GM21367 (cell line): ENCODE results near the gene NBEAL1.
"Not testable (repeated sequence)": the region's sequence is repeated elsewhere in the genome, so short reads cannot be mapped to it uniquely, and the experiment has no call there.

Source experiments
- ATAC-seq: cut with Tn5 transposase; IDR thresholded peaks from one replicate; pipeline ENCODE4 v1.9.1; 2021; ENCODE audit not compliant: unreplicated experiment

Gene NBEAL1

GRCh38 chr2:203105996-203106395 lies 91.3 kb downstream of the NBEAL1 start:
- no peak for ATAC-seq

GRCh38 chr2:203110496-203110895 lies 95.8 kb downstream of the NBEAL1 start:
- ATAC-seq, result not testable (repeated sequence)

GRCh38 chr2:203112342-203112741 lies 97.7 kb downstream of the NBEAL1 start:
- ATAC-seq, result no peak

GRCh38 chr2:203115201-203115700 lies 100.6 kb downstream of the NBEAL1 start:
- not testable (repeated sequence) for ATAC-seq

GRCh38 chr2:203122317-203122986 lies 107.8 kb downstream of the NBEAL1 start:
- ATAC-seq, result no peak

GRCh38 chr2:203126996-203127395 lies 112.3 kb downstream of the NBEAL1 start:
- no peak for ATAC-seq

GRCh38 chr2:203135105-203135504 lies 120.4 kb downstream of the NBEAL1 start:
- ATAC-seq, result no peak

- ATAC-seq, result no peak
These were observed 128.7 kb downstream of the NBEAL1 start for GRCh38 chr2:203143391-203143790.

- no peak for ATAC-seq
These were observed 134.5 kb downstream of the NBEAL1 start for GRCh38 chr2:203149194-203149593.

GRCh38 chr2:203155406-203155805 lies 140.7 kb downstream of the NBEAL1 start:
- ATAC-seq, result no peak

- not testable (repeated sequence) for ATAC-seq
These were observed 148.0 kb downstream of the NBEAL1 start for GRCh38 chr2:203162722-203163121.

GRCh38 chr2:203164311-203164935 lies 149.7 kb downstream of the NBEAL1 start:
- ATAC-seq, result no peak

- no peak for ATAC-seq
These were observed 153.1 kb downstream of the NBEAL1 start for GRCh38 chr2:203167751-203168150.

GRCh38 chr2:203170502-203170901 lies 155.8 kb downstream of the NBEAL1 start:
- ATAC-seq, result no peak

GRCh38 chr2:203175371-203175770 lies 160.7 kb downstream of the NBEAL1 start:
- ATAC-seq, result no peak

GRCh38 chr2:203177361-203177760 lies 162.7 kb downstream of the NBEAL1 start:
- ATAC-seq, result no peak

- ATAC-seq, result no peak
These were observed 171.2 kb downstream of the NBEAL1 start for GRCh38 chr2:203185864-203186263.

- ATAC-seq, result not testable (repeated sequence)
These were observed 175.9 kb downstream of the NBEAL1 start for GRCh38 chr2:203190547-203190946.

- not testable (repeated sequence) for ATAC-seq
These were observed 176.4 kb downstream of the NBEAL1 start for GRCh38 chr2:203191026-203191425.

GRCh38 chr2:203191961-203192360 lies 177.3 kb downstream of the NBEAL1 start:
- ATAC-seq, result no peak

GRCh38 chr2:203195331-203196036 lies 180.8 kb downstream of the NBEAL1 start:
- ATAC-seq, result no peak

GRCh38 chr2:203200866-203201265 lies 186.2 kb downstream of the NBEAL1 start:
- ATAC-seq, result no peak
